Neural cell (in vitro differentiated cells): ENCODE data around the gene KLK4.

Source experiments
- EP300 ChIP-seq: fragments of 450-650 bp; conservative IDR thresholded peaks from 2 replicates; pipeline ENCODE4 v1.6.1; 2014; ENCODE audit warnings: antibody characterized with exemption, mild to moderate bottlenecking, moderate library complexity; ENCODE audit not compliant: poor library complexity, severe bottlenecking
- EZH2 ChIP-seq: fragments of 200-600, 300-800 bp; shearing (Covaris generic), sonication (generic); IDR thresholded peaks from 2 replicates; pipeline ENCODE4 v1.6.1; 2014; ENCODE audit warnings: antibody characterized with exemption, low read length, borderline replicate concordance, mild to moderate bottlenecking; ENCODE audit not compliant: insufficient read depth, poor library complexity, severe bottlenecking
- MXI1 ChIP-seq: fragments of 450-650 bp; conservative IDR thresholded peaks from 2 replicates; pipeline ENCODE4 v1.6.1; 2014; ENCODE audit warnings: antibody characterized with exemption, mild to moderate bottlenecking; ENCODE audit not compliant: poor library complexity, severe bottlenecking
- POLR2AphosphoS5 ChIP-seq: IDR thresholded peaks from 2 replicates; pipeline ENCODE4 v1.6.1; 2012
- RAD21 ChIP-seq: fragments of 450-650 bp; conservative IDR thresholded peaks from 2 replicates; pipeline ENCODE4 v1.6.1; 2014; ENCODE audit warnings: antibody characterized with exemption, mild to moderate bottlenecking, moderate library complexity
- SMC3 ChIP-seq: fragments of 450-650 bp; conservative IDR thresholded peaks from 2 replicates; pipeline ENCODE4 v1.6.1; 2014; ENCODE audit warnings: antibody characterized with exemption, mild to moderate bottlenecking, moderate library complexity; ENCODE audit not compliant: poor library complexity
- TAF1 ChIP-seq: IDR thresholded peaks from 2 replicates; pipeline ENCODE4 v1.6.1; 2012; ENCODE audit warnings: low read depth
- TF ChIP-seq, protein P1 (sequence below): fragments of 450-650 bp; IDR thresholded peaks from 2 replicates; pipeline ENCODE4 v1.5.1; 2014; ENCODE audit warnings: antibody characterized with exemption, mild to moderate bottlenecking, moderate library complexity; ENCODE audit not compliant: poor library complexity, severe bottlenecking
- TF ChIP-seq, protein P2 (sequence below): IDR thresholded peaks from 2 replicates; pipeline ENCODE4 v1.6.1; 2012; ENCODE audit warnings: borderline replicate concordance

DNA sequence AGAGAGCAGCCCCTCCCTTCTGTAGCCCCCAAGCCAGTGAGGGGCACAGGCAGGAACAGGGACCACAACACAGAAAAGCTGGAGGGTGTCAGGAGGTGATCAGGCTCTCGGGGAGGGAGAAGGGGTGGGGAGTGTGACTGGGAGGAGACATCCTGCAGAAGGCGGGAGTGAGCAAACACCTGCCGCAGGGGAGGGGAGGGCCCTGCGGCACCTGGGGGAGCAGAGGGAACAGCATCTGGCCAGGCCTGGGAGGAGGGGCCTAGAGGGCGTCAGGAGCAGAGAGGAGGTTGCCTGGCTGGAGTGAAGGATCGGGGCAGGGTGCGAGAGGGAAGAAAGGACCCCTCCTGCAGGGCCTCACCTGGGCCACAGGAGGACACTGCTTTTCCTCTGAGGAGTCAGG is 52.3 kb downstream of the KLK4 start:
- TF ChIP-seq, protein P1, sequence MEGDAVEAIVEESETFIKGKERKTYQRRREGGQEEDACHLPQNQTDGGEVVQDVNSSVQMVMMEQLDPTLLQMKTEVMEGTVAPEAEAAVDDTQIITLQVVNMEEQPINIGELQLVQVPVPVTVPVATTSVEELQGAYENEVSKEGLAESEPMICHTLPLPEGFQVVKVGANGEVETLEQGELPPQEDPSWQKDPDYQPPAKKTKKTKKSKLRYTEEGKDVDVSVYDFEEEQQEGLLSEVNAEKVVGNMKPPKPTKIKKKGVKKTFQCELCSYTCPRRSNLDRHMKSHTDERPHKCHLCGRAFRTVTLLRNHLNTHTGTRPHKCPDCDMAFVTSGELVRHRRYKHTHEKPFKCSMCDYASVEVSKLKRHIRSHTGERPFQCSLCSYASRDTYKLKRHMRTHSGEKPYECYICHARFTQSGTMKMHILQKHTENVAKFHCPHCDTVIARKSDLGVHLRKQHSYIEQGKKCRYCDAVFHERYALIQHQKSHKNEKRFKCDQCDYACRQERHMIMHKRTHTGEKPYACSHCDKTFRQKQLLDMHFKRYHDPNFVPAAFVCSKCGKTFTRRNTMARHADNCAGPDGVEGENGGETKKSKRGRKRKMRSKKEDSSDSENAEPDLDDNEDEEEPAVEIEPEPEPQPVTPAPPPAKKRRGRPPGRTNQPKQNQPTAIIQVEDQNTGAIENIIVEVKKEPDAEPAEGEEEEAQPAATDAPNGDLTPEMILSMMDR, result no peak
- TF ChIP-seq EP300 (no peak), RAD21 (no peak), EZH2 (no peak), SMC3 (no peak), POLR2AphosphoS5 (no peak), MXI1 (no peak), TAF1 (no peak)
- TF ChIP-seq, protein P2, sequence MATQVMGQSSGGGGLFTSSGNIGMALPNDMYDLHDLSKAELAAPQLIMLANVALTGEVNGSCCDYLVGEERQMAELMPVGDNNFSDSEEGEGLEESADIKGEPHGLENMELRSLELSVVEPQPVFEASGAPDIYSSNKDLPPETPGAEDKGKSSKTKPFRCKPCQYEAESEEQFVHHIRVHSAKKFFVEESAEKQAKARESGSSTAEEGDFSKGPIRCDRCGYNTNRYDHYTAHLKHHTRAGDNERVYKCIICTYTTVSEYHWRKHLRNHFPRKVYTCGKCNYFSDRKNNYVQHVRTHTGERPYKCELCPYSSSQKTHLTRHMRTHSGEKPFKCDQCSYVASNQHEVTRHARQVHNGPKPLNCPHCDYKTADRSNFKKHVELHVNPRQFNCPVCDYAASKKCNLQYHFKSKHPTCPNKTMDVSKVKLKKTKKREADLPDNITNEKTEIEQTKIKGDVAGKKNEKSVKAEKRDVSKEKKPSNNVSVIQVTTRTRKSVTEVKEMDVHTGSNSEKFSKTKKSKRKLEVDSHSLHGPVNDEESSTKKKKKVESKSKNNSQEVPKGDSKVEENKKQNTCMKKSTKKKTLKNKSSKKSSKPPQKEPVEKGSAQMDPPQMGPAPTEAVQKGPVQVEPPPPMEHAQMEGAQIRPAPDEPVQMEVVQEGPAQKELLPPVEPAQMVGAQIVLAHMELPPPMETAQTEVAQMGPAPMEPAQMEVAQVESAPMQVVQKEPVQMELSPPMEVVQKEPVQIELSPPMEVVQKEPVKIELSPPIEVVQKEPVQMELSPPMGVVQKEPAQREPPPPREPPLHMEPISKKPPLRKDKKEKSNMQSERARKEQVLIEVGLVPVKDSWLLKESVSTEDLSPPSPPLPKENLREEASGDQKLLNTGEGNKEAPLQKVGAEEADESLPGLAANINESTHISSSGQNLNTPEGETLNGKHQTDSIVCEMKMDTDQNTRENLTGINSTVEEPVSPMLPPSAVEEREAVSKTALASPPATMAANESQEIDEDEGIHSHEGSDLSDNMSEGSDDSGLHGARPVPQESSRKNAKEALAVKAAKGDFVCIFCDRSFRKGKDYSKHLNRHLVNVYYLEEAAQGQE, result no peak
